GM19193 (cell line): ENCODE measurements around the gene SUSD1.

Experiments used
- POLR2A ChIP-seq: IDR thresholded peaks from 4 replicates; pipeline ENCODE4 v1.6.1; 2011; ENCODE audit not compliant: insufficient read depth, insufficient read length; ENCODE audit errors: extremely low read depth

Gene SUSD1

DNA sequence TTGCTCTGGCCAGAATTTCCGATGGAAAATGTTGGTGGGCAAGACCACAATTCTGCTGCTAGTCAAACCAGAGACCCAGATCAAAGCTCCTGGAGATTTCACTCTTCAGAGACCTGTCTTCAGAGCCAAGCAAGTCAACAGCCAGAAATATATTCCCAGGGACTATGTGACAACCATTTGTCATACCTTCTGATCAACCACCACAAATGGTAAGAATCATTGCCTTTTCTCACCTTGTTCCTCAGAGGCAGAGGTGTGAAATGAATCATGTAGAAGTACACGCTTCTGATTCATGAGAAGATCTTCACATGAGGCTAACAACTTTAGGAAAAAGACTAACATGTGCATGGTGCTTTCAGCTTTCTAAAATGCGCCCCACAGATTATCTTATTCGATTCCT lies 53.5 kb downstream of the SUSD1 start:
- no peak for TF ChIP-seq POLR2A

DNA sequence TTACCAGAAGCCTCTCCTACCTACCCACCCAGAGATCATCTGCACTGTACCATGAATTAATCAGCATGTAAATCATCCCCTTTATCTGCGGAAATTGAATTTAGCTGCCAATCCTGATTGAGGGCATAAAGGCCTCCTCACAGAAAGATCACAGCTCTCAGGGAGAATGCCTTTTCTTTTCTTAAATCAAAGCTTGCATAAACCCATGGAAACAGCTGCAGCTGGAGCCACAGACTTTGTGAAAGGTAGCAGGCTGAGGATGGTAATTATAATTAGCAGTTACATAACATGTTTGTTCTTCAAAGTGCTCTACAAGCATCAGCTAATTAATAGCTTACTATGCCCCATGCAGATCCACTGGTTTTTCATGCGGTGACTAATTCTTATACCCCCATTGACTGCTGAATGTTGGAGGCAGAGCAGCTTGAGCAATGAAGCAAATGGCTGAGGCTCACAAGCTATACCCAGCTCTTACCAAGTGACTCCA lies 54.6 kb downstream of the SUSD1 start:
- no peak for TF ChIP-seq POLR2A

DNA sequence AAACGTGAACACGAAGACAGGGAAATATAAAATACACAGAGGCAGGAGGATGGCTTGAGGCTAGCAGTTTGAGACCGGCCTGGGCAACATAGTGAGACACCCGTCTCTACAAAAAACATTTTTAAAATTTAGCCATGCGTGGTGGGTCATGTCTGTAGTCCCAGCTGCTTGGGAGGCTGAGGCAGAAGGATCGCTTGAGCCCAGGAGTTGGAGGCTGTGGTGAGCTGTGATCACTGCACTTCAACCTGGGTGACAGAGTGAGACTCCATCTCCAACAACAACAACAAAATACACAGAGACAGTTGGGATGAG lies 55.1 kb downstream of the SUSD1 start:
- TF ChIP-seq POLR2A, result no peak

DNA sequence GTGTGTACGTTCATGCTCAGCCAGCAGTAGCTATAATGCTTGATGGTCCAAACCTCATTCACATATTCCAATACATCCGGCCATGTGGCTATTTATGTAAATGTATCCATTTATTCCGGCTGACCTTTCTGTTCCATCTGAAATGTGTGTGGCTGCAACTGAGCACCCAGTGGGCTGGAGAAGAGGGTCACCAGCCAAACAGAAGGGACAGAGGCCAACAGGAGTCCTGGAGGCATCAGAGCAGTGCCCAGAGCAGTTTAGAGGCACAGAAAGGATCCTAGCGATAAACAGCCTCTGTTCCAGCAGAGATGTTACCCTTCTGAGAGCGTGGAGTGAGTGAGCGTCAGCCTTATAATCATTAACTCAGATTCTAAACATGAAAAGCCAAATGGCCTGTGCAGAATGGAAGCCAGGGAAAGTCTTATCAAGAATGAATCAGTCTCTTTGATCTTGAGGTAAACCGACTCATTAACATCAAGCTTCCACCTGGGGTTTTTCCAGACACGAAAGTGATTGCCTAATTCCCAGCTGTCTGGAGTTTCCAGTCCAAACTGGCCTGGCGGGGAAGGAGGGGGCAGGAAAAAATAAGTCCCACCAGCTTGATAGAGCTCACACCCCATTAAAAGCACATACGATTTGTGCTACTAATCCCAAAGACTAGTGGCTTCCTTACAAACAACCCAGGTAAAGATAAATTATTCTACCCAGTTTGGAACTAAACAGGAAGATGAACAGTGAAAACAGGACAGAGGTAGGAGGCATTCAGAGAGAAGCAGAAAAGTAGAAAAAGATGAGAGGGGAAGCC lies 55.7 kb downstream of the SUSD1 start:
- TF ChIP-seq POLR2A, result no peak

DNA sequence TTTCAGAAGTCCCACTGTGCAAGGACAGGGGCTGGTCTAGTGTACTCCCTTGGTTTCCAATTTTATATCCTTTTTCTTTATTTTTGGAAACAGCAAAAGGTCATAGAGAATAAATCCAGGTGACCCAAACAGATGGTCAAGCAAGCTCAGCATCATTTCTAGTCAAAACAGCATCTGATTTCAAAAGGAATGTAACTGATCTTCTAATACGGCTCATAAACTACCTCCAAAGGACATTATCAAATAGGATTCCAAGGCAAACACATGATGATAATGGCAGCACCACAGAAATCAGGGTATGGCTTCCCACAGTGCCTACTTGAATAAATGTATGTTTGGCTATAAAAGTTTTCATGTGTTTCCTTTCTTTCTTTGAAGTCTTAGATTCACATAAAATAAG lies 57.1 kb downstream of the SUSD1 start:
- TF ChIP-seq POLR2A, result no peak

DNA sequence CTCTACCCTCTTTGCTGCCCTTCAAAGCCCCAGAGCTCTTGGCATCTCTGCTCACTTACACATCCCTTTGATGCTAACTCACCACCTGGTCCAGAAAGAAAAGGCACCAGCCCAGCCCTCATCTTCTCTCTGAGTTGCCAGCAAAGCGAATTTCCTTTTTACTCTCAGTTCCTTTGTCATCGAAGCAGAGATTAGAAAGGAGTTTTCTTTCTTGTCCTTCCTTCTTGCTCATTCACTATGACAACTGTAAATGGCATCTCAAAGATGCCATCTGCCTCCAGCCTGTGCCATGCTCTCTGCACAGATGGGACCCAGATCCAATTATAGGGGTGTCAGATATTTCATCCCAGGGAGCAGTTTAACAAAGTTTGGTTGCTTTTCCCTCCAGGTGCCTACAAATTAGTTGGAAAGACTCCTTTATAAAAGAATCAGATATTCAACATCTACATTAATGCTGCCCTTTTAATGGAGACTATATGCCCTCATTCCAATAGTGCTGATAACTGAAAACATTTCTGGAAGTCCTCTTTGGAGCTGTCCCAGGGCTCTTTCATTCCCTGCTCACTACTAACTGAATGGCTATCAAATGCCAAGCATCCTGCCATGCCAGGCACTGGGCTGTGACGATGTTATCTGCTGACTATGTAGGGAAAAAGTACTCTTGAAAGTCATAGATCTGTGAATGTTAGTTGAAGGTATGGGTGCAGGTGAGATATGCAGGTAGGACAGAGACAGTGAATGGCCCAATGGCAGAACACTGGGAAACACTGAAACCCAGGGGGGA lies 58.9 kb downstream of the SUSD1 start:
- TF ChIP-seq POLR2A, result no peak

DNA sequence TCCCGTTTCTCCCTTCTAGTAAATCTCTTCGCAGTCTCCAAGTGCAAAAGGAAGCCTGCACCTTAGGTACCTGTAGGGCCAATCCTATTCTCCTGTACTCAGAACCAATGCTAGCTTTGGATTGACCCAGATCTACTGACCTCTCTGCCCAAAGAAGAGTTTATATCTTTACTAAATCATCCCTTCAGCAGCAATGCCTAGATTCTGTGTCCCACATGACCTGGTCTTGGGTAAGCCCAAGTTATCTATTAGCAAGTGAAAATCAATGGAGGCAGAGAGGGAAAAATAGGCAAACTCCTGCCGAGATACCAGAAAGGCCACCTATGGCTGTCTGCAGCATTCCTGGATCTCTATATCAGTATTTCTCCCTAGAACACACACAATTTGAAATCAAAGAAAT lies 60.0 kb downstream of the SUSD1 start:
- no peak for TF ChIP-seq POLR2A

DNA sequence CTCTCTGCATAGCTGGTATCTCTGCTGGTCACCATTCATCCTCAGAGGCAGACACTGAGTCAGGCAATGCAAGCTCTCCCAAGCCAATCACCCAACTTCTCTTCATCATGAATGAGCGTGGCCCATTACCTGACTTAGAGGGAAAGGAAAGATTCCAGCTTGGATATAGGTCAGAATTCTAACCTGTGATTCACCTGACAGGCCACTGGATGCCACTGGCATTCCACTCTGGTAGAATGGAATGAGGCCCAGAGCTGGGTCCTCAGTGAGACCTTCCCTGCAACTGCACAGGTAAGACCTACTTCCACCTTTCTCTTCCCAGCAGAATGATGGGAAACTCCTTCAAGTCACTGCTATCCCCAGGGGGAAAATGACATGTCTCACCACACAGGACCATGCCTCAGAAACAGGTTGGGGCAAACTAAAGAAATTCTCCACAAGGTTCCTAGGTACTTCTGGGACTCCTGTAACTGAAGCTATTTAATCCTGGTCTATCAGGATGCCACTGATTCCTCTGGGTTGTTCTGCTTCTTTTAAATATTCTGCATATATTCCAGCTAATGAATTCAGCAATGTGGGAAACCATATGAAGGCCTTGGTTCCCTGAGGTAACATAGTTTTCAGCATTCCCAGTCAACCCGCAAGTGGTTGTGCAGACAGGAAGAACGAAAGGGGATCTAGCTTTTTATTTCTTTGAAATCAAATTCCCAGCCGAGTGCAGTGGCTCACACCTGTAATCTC lies 62.0 kb downstream of the SUSD1 start:
- no peak for TF ChIP-seq POLR2A

DNA sequence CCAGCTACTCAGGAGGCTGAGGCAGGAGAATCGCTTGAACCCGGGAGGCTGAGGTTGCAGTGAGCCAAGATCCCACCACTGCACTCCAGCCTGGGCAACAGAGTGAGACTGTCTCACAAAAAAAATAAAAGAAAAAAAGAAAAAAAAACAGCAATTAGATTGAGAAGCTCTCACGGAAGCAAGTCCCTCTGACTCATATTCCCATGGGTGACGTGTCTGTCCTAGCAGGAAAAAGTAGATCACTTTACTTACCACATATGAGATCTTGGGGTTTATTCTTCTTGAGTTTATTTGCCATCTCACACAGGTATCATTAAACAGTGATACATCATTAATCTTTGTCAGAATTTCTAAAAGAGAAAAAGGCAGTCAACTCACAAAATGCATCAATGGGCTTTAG lies 62.6 kb downstream of the SUSD1 start:
- no peak for TF ChIP-seq POLR2A

DNA sequence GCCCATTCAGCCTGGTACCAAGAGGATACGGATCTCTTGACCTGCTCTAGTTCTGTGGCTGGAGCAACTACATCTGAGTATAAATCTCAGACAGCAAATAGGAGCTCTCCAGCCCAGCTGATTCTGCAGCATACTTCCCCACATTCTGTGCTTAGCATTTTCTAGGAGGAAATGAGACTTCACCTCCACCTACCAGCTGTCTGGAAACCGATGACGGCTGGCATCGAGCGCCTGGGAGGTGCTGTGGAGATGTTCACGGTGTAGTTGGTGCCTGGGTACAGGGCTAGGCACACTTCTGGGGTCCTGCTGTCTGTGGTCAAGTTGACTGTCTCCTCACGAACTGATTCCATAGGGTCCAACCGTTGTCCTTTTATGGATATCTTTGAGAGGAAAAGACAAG lies 63.6 kb downstream of the SUSD1 start:
- no peak for TF ChIP-seq POLR2A

DNA sequence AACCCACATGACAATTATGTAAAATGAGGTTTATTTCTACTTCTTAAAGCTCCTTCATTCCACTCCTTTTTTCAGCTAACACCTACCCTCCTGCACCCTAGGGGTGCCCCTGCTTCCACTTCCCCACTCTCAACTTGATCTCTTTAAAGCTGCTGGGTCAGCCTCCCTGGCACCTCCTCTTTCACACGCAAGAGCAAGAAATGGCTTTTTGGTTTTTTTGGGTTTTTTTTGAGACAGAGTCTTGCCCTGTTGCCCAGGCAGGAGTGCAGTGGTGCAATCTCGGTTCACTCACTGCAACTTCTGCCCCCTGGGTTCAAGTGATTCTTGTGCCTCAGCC lies 64.4 kb downstream of the SUSD1 start:
- TF ChIP-seq POLR2A, result no peak

DNA sequence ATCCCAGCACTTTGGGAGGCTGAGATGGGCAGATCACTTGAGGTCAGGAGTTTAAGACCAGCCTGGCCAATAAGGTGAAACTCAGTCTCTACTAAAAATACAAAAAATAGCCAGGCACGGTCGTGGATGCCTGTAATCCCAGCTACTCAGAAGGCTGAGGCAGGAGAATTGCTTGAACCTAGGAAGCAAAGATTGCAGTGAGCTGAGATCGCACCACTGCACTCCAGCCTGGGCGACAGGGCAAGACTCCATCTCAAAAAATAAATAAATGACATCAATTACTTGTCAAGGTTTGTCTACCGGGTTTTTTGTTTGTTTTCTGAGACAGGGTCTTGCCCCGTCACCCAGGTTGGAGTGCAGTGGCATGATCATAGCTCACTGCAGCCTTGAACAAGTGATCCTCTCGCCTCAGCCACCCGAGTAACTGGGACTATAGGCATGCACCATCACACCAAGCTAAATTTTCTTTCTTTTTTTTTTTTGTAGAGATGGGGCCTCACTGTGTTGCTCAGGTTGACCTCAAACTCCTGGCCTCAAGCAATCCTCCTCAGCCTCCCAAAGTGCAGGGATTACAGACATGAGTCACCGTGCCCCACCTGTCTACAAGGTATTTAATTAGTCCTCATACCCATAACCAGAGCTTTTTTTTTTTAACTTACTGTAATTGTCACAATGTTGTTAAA lies 64.9 kb downstream of the SUSD1 start:
- TF ChIP-seq POLR2A, result no peak

DNA sequence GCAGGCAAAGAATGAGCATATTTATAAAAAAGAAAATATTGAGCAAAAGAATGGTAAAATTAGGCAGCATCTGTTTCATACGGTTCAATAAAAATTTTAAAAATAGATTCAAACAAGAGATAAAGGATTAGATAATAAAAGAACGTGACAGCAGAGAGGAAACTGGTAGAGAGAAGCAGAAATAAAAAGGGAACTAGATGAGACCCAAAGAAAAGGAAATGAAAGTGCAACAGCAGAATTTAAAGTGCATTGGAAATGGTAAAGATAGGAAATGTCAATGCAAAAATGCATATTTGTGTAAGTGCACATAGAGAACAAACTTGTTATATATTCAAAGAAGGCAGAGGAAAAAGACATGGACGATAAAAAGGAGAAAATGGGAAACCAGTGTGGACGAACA lies 70.2 kb downstream of the SUSD1 start:
- no peak for TF ChIP-seq POLR2A

DNA sequence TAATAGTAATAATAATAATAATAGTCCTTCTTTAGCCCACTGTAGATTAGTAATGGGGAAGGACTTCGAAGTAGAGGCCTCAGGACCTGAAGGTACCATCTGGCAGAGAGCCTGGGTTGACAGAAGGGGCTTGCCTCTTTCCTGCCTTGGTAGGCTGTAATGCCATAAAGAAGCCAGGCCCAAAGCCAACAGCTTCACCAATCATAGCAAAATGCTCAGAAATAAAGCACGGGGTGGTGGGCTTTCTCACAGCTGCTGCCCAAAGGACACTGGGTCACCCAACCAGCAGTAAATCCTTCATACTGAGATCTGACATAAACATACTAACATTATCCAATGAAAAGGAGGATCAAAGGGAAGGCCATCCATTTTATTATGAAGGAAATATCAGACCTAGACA lies 70.7 kb downstream of the SUSD1 start:
- TF ChIP-seq POLR2A, result no peak

DNA sequence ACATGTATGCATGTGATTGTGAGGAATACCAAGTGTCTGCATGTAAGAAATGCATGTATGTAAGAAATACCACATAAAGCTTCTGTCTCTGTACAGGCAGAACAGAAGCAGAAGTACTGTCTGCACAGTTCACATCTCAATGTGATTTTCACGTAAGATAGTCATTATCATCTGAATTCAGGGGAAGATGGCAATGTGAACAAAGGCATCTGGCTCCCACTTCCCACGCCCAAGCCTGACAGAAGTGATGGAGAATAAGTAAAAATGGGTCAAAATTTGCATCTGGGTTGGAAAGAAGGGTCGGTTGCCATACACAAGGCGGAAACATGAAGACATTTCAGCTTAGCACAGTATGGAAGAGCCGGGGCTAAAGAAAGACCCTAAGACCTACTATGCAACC lies 71.7 kb downstream of the SUSD1 start:
- TF ChIP-seq POLR2A, result no peak
